Measurements from ENCODE around the gene TMEM143.
A peak's percentile ranks its signal among the peaks of the same experiment; 100 is the strongest.

TMEM143 gene

GRCh38 chr19:48329167-48329891 is 34.4 kb downstream of the TMEM143 start:
- Histone ChIP-seq H3K27ac (peak overlapping the region; percentile 99), H3K9ac (no peak overlapping the region), H3K36me3 (ENCODE audit: control insufficient read depth, insufficient read depth, low read length) (no peaks in the 10 kb centered on the region), H3K27me3 (ENCODE audit: control insufficient read depth, insufficient read depth, low read length) (no peaks in the 10 kb centered on the region), H2AFZ (no peak overlapping the region), H3K9me3 (ENCODE audit: control insufficient read depth, low read length) (no peaks in the 10 kb centered on the region), H3K4me3 (ENCODE audit: low read depth, low read length) (peak overlapping the region; percentile 73), H3K79me2 (no peaks in the 10 kb centered on the region), H3K4me1 (peaks cover 24% of the 10 kb centered on the region), H3K4me2 (ENCODE audit: low read length) (peak overlapping the region; percentile 91)
- TF ChIP-seq CTCF (IDR thresholded peaks at IDR 0.05): no peak

GRCh38 chr19:48325265-48325910 is 38.4 kb downstream of the TMEM143 start, which contains the start of gene EMP3:
Gene EMP3, plus strand, starts transcription at chr19:48325552. Its CDS starts 1,293 bp downstream, at chr19:48326845.
- Histone ChIP-seq H3K4me2 (ENCODE audit: low read length) (peak within 1 kb of the TSS; percentile 84), H3K27ac (peak within 1 kb of the TSS; percentile 75), H3K4me3 (ENCODE audit: low read depth, low read length) (peak within 1 kb of the TSS; percentile 62), H3K27me3 (ENCODE audit: control insufficient read depth, insufficient read depth, low read length) (no peaks in the 10 kb centered on the region), H3K36me3 (ENCODE audit: control insufficient read depth, insufficient read depth, low read length) (no peaks in the 10 kb centered on the region), H3K9me3 (ENCODE audit: control insufficient read depth, low read length) (no peaks in the 10 kb centered on the region), H3K4me1 (peaks cover 14% of the 10 kb centered on the region), H3K79me2 (no peaks in the 10 kb centered on the region), H3K9ac (no peak within 1 kb of the TSS), H2AFZ (peak within 1 kb of the TSS; percentile 80)
- TF ChIP-seq CTCF (IDR thresholded peaks at IDR 0.05): no peak

- H3K9ac ChIP-seq: peak overlapping the region; percentile 88
- no peak for TF ChIP-seq CTCF (IDR thresholded peaks at IDR 0.05)
- H2AFZ ChIP-seq: peak overlapping the region; percentile 93
- peak overlapping the region; percentile 94 for H3K4me3 ChIP-seq (ENCODE audit: low read depth, low read length)
- H3K4me1 ChIP-seq: peaks cover 17% of the 10 kb centered on the region
- peak overlapping the region; percentile 94 for H3K4me2 ChIP-seq (ENCODE audit: low read length)
- no peaks in the 10 kb centered on the region for H3K27me3 ChIP-seq (ENCODE audit: control insufficient read depth, insufficient read depth, low read length)
- peak overlapping the region; percentile 96 for H3K27ac ChIP-seq
- H3K79me2 ChIP-seq: no peaks in the 10 kb centered on the region
- H3K36me3 ChIP-seq (ENCODE audit: control insufficient read depth, insufficient read depth, low read length): no peaks in the 10 kb centered on the region
- no peaks in the 10 kb centered on the region for H3K9me3 ChIP-seq (ENCODE audit: control insufficient read depth, low read length)
Measured at GRCh38 chr19:48321622-48322591, 41.8 kb downstream of the TMEM143 start.

- no peaks in the 10 kb centered on the region for H3K27me3 ChIP-seq (ENCODE audit: control insufficient read depth, insufficient read depth, low read length)
- no peaks in the 10 kb centered on the region for H3K79me2 ChIP-seq
- H3K27ac ChIP-seq: peak overlapping the region; percentile 96
- peak overlapping the region; percentile 94 for H3K4me2 ChIP-seq (ENCODE audit: low read length)
- TF ChIP-seq CTCF (IDR thresholded peaks at IDR 0.05): no peak
- no peaks in the 10 kb centered on the region for H3K9me3 ChIP-seq (ENCODE audit: control insufficient read depth, low read length)
- peak overlapping the region; percentile 88 for H3K9ac ChIP-seq
- H2AFZ ChIP-seq: peak overlapping the region; percentile 93
- peak overlapping the region; percentile 94 for H3K4me3 ChIP-seq (ENCODE audit: low read depth, low read length)
- H3K36me3 ChIP-seq (ENCODE audit: control insufficient read depth, insufficient read depth, low read length): no peaks in the 10 kb centered on the region
- H3K4me1 ChIP-seq: peaks cover 17% of the 10 kb centered on the region
Measured at GRCh38 chr19:48321372-48321621, 42.4 kb downstream of the TMEM143 start.
